GM19099 (cell line): ENCODE results near the gene ADCY9.

Source experiments
- POLR2A ChIP-seq: IDR thresholded peaks from 3 replicates; pipeline ENCODE4 v1.6.1; 2011; ENCODE audit warnings: low read depth; ENCODE audit not compliant: insufficient read length; ENCODE audit errors: extremely low read depth

Gene ADCY9

GRCh38 chr16:4087990-4088577 is 28.2 kb downstream of the ADCY9 start:
- TF ChIP-seq POLR2A = no peak

- TF ChIP-seq POLR2A = no peak
Observed at GRCh38 chr16:4087099-4087885, 28.9 kb downstream of the ADCY9 start.

DNA sequence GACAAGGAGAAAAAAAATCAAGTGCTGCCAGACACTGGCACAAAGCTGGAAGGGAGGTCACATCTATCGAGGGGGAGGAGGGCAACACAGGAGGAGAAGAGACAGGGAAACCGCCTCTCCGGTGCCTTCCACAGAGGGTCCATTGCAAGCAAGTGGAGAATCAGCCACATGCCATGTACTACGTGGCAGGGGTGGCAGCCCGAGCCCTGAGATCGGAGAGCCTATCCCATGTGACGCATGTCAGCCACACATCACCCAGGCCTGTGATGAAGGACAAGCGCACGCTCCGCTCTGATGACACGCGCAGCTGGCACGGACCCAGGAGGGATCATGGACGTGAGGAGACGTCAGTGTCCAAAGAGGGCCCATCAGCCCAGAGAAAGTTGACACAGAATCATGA is 30.1 kb downstream of the ADCY9 start:
- TF ChIP-seq POLR2A = no peak

DNA sequence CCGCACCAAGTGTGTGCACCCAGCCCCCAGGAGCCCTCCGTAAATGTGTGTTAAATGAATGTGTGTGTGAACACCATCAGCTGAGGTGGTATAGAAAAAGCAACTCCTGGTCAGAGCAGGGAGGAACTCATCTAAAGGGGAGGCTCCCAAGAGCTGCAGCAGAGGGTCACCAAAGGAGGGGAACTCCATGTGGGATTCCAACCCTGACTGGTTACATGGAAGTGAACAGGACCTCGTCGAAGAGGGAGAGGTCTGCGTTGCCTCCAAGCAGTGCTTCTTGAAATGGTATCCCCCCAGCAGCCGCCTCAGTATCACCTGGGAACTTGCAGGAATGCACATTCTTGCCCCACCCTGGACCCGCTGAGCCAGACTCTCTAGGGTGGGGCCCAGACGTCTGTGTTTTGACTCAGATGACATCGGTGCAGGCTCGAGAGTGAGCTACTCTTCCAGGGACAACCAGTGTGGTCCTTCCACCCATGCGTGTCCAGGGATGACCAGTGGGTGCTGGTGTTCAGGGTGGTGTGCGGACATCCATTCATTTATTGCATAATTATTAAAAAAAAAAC is 30.8 kb downstream of the ADCY9 start:
- TF ChIP-seq POLR2A = no peak

- no peak for TF ChIP-seq POLR2A
Observed at GRCh38 chr16:4083347-4083870, 32.8 kb downstream of the ADCY9 start.

GRCh38 chr16:4082474-4083044 is 33.7 kb downstream of the ADCY9 start:
- no peak for TF ChIP-seq POLR2A

DNA sequence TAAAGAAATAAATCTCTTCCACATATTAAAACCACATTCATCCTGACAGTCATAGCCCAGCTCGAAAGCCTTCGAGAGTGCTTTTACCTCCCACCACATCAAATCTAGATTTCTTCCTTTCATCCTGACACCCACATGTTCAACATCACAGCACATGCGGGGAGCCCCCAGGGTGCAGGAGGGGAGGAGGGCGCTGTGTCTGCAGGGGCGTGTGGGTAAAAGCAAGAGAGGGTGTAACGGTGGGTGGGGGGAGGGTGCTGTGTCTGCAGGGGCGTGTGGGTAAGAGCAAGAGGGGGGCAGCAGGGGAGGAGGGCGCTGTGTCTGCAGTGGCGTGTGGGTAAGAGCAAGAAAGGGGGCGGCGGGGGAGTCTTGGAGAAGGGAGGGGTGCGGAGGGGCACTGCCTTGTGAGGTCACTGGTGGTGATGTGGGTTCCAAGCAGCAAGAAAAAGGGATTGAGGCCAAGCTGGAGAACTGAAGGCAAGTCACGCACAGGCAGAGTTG is 34.7 kb downstream of the ADCY9 start:
- no peak for TF ChIP-seq POLR2A

DNA sequence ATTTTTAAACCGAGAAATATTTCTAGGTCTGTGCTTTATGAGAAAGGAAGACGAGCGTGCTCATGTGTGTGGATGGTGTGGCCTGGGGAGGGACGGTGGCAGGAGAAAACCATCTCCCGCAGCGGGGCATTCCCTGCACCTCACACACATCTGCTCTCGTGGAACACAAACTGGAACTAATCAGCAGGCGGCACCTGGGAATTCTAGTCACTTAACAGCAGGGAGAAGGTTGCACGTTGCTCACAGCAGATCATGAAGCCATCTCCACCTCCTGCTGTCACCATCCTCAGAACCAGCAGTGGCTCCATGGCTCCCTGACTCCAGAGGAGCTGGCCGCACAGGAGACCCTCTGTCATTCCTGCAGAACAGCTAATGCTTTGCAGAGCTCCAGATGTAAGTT is 35.2 kb downstream of the ADCY9 start:
- TF ChIP-seq POLR2A = no peak

DNA sequence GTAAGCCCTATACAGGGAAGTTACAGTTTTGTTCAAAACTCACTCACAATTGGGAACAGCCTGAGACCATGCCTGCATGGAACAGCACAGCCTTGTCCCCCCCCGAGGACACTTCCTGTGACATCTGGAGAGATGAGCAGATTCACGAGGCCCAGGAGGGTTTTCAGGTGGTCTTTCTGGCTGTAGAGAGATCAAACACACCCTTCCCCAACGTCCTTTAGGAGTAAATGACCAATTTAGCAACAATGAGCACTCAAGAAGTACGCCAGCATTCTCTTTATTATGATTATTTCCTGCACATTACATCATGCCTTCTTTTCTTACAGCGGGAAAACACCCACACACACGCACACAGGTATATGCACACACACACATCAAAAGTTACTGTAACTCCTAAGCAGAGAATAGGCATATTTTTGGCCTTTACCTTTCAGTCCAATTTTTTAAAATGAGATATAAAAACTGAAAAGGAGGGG is 39.0 kb downstream of the ADCY9 start:
- no peak for TF ChIP-seq POLR2A

DNA sequence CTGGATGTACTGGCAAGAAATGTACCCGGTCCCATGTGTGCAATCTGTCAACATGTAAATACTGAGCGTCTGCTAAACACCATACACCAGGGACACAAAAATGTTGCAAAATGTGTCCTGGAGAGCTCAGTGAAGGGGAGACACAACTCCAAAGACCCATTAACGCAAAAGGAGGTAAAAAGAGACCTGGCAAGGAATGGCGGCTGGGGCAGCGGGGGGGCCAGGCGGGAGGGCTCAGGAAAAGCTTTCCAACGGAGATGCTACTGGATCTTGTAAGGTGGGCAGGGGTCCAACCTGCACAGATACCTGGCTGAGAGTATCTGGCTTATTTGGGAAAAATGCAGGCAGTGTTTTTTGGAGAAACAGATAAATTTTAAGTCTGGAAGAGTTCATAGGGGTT is 40.7 kb downstream of the ADCY9 start:
- TF ChIP-seq POLR2A = no peak

DNA sequence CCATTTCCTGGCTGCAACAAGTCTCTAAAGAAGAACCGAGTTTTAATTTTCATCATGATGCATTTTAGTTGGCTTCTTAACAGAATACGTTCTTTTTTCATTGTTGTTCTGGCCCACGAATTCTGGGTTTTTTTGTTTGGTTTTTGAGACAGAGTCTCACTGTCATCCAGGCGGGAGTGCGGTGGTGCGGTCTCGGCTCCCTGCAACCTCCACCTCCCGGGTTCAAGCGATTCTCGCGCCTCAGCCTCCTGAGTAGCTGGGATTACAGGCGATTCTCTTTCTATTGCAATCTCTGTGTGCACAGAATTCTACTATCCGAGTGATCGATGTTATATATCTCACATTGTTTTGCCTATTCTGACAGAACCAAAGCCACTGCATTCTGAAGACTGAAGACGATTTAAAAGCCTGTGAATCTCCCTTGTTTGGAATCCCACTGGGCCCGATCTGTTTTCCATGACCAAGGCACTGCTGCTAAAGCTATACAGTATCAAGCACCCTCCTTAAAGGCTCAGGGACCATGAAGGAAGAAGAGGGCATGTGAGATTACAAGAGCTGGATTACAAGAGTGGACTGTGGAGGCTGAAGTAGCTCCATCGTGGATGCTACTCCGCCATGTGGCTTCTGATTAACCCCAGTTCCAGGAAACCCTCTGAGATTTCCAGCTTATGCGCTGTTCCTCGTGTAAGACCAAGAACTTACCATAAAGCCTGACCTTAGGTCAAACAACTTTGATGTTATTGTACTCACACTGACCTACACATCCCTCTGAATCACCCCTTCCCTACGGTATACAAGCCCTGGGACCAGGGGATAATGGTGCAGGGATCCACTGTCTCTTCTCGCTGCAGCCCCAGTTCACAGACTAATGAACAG is 44.3 kb downstream of the ADCY9 start:
- no peak for TF ChIP-seq POLR2A

- no peak for TF ChIP-seq POLR2A
Observed at GRCh38 chr16:4070936-4071335, 45.3 kb downstream of the ADCY9 start.

DNA sequence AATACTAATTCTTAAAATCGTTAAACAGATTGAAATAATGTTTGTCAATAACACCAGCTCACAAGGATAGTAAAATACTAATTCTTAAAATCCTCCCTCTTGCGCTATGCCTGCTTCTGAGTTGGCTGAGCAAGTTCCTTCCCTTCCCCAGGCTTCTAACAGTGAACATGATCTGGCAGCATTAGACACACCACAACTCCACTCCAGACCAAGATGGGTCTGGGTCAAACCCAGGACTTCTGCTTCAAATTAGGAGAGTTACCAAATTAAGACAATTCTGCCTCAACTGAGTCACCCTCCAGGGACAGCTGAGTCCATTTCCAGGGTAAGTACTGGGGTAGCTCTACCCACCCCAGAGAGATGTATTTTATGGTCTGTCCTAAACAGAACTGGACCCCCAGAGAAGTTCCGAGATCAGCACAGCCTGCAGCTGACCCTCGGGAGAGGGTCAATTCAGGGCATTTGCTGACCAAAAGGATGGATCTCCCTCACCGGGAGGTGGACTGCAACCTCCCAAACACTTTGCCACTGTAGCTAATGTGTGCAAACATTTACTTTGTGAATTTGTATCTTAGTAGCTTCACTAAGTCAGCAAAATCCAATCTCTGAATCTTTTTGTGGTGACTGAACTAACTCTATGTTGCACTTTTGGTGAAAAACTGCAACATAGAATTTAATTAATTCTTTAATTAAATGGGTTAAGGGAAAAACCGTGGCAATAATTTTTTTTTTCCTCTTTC is 48.8 kb downstream of the ADCY9 start:
- TF ChIP-seq POLR2A = no peak

- TF ChIP-seq POLR2A = no peak
Observed at GRCh38 chr16:4064950-4065352, 51.3 kb downstream of the ADCY9 start.
